Measurements from ENCODE around the gene CAPN15.
"Not testable (repeated sequence)": the region's sequence is repeated elsewhere in the genome, so short reads cannot be mapped to it uniquely, and the experiment has no call there.

The CAPN15 gene

DNA sequence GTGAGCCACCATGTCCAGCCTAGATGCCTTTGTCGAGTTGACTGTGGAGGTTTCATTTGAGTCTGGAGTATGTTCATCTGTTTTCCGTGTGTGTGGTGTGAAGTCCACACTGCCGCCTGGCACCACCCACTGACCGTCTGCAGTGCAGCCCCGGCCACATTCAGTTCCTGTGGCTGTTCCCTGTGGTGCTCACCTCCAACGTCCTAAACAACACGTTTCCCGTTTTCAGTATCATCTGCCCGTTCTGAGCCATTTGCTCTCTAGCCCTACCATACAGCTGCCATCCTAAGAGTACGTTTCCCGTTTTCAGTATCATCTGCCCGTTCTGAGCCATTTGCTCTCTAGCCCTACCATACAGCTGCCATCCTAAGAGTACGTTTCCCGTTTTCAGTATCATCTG lies 20.0 kb upstream of the CAPN15 start:
- not testable (repeated sequence) for DNase-seq

GRCh38 chr16:507996-508395 lies 19.5 kb upstream of the CAPN15 start:
- no peak for DNase-seq

GRCh38 chr16:508884-509736 lies 18.4 kb upstream of the CAPN15 start:
- no peak for DNase-seq

DNA sequence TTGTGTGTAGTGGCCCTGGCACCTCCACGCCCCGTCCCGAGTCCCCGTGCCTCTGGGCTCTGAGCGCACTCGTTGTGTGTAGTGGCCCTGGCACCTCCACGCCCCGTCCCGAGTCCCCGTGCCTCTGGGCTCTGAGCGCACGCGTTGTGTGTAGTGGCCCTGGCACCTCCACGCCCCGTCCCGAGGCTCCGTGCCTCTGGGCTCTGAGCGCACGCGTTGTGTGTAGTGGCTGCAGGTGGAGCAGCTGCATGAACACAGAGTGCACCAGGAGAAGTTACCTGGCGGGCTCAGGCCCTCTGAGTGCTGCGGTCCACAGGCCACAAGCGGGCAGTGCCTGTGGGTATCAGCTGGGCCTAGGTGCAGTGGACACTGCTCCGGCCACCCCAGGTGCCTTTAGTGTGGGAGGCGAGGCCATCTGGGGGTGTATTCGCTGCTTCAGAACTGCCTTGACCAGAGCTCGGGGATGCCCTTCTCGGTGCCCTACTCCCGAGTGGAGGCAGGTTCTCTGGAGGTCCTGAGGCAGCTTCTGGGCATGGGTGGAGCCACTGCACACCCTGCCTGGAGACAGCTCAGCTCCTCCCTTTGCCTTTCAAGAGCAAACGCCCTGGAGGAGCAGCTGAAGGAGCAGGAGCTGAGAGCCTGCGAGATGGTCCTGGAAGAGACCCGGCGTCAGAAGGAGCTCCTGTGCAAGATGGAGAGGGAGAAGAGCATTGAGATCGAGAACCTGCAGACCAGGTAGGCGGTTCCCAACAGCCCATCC lies 17.3 kb upstream of the CAPN15 start:
- DNase-seq: no peak

GRCh38 chr16:512802-513201 lies 14.7 kb upstream of the CAPN15 start:
- DNase-seq: no peak

- DNase-seq: no peak
Measured at GRCh38 chr16:513950-514349, 13.6 kb upstream of the CAPN15 start.

DNA sequence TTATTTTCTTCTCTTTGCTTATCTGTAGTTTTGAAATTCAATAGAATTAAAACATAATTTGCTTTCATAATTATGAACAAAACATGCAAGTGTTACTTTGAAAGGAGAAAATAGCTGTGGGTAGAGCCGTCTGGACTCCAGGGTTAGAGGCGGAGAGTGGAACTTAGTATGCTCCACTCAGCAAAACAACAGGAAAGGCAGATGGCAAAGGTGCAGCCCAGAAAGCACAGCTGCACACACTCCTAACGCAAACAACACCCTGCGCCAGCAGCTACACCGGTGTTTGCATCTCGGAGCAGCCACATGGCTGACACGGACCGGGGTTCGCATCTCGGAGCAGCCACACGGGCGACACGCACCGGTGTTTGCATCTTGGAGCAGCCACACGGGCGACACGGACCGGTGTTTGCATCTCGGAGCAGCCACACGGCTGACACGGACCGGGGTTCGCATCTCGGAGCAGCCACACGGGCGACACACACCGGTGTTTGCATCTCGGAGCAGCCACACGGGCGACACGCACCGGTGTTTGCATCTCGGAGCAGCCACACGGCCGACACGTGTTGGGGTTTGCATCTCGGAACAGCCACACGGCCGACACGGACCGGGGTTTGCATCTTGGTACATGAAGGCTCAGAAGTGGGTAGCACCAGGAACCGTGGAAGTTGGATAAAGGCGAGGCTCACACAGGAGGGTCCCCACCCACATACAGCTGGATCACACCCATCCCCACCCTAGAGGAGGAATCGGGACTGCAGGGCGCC lies 12.2 kb upstream of the CAPN15 start:
- no peak for DNase-seq

- no peak for DNase-seq
Measured at GRCh38 chr16:515939-516226, 11.6 kb upstream of the CAPN15 start.

DNA sequence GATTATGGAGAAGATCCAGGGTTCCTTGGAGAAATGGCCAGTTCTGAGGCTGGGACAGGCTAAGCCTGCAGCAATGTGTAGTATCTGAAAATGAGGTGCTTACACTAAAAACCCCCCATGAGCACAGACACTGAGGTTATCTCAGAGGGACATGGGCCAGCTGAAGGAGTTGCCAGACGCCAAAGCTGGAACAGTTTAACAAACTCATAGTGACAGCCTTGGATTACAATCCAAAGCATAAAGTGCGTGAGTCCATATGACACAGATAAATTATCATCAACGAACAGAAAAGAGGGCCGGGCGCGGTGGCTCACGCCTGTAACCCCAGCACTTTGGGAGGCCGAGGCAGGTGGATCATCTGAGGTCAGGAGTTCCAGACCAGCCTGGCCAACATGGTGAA lies 11.2 kb upstream of the CAPN15 start:
- no peak for DNase-seq

DNA sequence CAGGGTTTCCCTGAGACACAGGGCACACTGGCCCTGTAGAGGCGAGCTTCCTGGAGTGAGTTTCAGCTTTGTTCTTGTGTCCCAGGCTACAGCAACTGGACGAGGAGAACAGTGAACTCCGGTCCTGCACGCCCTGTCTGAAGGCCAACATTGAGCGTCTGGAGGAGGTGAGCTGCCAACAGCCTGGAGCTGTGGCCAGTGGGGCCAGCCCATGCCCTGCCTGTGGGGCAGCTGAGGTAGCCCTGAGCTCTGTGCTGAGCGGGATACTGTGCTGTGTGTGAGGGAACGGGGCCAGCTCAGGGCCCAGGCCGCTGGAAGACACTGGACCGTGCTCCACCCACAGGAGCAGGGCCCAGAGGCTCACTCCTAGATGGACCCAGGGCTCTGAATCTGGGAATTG lies 8.7 kb upstream of the CAPN15 start:
- DNase-seq: no peak

DNA sequence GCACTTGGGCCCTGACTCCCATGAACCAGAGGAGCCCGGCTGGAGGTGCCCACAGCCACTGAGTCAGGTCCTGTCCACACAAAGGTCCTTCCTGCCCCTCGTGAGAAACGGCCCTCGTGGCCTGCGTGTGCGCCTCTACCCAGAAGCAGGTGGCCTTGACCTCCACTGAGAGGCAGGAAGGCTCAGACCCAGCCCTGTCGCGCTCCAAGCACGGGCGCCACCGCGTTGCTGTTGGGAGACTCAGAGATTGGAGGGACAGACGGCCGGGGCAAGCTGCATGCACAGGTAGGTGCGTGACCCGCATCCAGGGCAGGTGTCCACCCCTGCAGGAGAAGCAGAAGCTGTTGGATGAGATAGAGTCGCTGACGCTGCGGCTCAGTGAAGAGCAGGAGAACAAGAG lies 8.1 kb upstream of the CAPN15 start:
- DNase-seq: no peak

GRCh38 chr16:519841-520687 lies 7.4 kb upstream of the CAPN15 start:
- no peak for DNase-seq

DNA sequence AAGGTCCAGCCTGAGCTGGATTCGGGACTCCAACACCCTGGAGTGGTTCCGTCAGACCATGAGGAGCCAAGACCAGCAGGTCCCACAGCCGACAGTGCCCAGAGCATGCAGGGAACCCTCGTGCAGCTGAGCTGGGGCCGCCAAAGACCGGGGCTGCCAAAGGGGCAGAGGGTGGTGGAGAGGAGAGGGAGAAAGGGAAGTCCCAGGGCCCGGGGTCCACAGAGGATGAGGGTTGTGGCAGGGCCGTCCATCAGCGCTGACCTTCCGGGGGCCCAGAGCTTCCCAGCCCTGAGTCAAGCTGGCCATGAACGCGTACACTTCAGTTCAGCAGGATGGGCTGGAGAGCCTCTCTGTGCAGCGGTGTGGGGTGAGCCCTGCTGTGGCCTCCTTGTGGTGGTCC lies 6.7 kb upstream of the CAPN15 start:
- no peak for DNase-seq

DNA sequence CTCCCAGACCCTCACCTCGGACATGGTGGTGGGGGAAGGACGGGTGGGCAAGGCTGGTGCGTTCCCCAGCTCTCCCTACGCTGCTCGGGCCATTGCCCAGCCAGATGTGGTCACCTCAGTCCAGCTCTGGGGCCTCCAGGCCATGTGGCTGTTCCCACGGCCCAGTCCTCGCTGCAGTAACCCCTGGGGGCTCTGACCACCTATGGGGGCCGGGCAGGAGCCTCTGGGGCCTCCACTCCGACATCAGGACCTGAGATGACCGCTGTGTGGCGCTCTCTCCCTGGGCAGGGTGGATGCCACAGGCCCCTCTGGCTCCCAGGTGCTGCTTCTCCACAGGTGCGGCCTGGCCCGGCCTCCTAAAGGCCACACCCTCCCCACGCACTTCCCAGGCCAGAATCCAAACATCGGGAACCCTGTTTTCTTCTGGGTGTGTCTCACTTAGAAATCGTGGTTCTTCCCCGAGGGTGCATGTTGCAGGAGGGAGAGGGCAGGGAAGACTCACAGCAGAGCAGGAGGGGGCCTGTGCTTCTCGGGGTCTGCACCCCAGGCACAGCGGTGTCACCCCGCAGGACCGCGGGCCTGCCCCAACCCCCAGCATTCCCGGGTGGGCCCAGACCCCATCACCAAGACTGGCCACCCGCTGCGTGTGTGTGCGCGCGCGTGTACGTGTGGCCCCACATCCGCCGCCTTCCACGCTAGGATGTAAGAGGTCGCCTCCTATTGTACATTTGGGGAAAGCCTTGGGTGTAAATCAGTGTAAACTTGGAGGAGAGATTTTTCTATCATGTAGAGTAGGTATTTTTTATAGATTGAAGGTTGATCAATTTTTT lies 5.9 kb upstream of the CAPN15 start:
- no peak for DNase-seq

- no peak for DNase-seq
Measured at GRCh38 chr16:522320-523096, 5.0 kb upstream of the CAPN15 start.

DNA sequence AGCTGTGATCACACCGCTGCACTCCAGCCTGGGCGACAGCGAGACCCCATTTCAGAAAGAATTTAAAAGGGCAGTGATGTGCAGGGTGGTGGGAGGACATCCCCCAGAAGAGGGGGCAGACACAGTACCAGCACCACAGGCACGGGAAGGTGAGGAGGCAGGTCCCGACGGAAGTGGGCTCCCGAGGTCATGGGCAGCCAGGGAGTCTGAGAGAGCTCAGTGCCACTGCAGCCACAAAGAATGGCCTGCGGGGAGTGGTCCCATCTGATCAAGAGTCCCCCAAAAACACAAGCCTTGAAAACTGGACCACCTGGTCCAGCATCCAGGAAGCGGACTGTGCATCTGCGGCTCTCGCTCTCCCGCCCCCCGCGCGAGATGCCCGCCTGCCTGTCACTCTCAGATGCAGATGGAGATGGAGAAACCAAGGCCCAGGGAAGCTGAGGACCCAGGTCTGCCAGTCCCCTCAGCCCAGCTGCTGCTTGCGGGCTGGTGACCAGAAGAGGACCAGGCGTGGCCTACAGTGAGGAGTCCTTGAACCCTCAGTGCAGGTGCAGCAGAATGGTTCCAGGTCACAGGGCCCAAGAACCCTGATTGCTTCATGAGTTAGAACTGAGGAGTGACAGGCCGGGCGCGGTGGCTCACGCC lies 4.3 kb upstream of the CAPN15 start:
- no peak for DNase-seq

- DNase-seq: no peak
Measured at GRCh38 chr16:524274-525040, 3.1 kb upstream of the CAPN15 start.

GRCh38 chr16:525123-525519 lies 2.4 kb upstream of the CAPN15 start:
- no peak for DNase-seq

GRCh38 chr16:525520-526180 lies 1.9 kb upstream of the CAPN15 start:
- DNase-seq: no peak
